HG03060 (cell line): Measurements from ENCODE around the gene CFAP298.
"Not testable (repeated sequence)": the region's sequence is repeated elsewhere in the genome, so short reads cannot be mapped to it uniquely, and the experiment has no call there.

Source experiments
- ATAC-seq: cut with Tn5 transposase; IDR thresholded peaks from one replicate; pipeline ENCODE4 v1.9.1; 2021; ENCODE audit warnings: low read depth, moderate number of reproducible peaks; ENCODE audit not compliant: unreplicated experiment

Gene CFAP298

GRCh38 chr21:32569261-32570230, 42.6 kb downstream of the CFAP298 start:
- ATAC-seq, result no peak

- ATAC-seq, result no peak
Observed at GRCh38 chr21:32567626-32568025, 44.6 kb downstream of the CFAP298 start.

- ATAC-seq, result no peak
Observed at GRCh38 chr21:32566741-32567389, 45.3 kb downstream of the CFAP298 start.

GRCh38 chr21:32565856-32566465, 46.2 kb downstream of the CFAP298 start:
- no peak for ATAC-seq

- no peak for ATAC-seq
Observed at GRCh38 chr21:32562915-32563314, 49.3 kb downstream of the CFAP298 start.

GRCh38 chr21:32562426-32562825, 49.8 kb downstream of the CFAP298 start:
- ATAC-seq, result no peak

- not testable (repeated sequence) for ATAC-seq
Observed at GRCh38 chr21:32561476-32561875, 50.7 kb downstream of the CFAP298 start.

- no peak for ATAC-seq
Observed at GRCh38 chr21:32560896-32561295, 51.3 kb downstream of the CFAP298 start.

- no peak for ATAC-seq
Observed at GRCh38 chr21:32559006-32559610, 53.1 kb downstream of the CFAP298 start.

- no peak for ATAC-seq
Observed at GRCh38 chr21:32558106-32558505, 54.1 kb downstream of the CFAP298 start.

GRCh38 chr21:32554832-32555638, 57.1 kb downstream of the CFAP298 start:
- ATAC-seq, result no peak

- no peak for ATAC-seq
Observed at GRCh38 chr21:32549886-32550285, 62.3 kb downstream of the CFAP298 start.

GRCh38 chr21:32549440-32549839, 62.7 kb downstream of the CFAP298 start:
- ATAC-seq, result no peak
